Keratinocyte (primary cell): ENCODE measurements around the gene HMCN1. TPM values are rescaled to one million over a fixed set of nuclear protein-coding genes. Genes with fewer than 3 reads are reported as not detected.

Experiments used
- DNase-seq: peaks from one replicate; pipeline ENCODE4 v3.0.0-alpha.2; 2011; ENCODE audit warnings: low read depth, missing footprints, low spot score
- FAIRE-seq: peaks from 2 replicates; lab custom pipeline; 2011; peaks lifted over from hg19 to GRCh38; lab: Jason Lieb, UNC
- H2AFZ ChIP-seq: 2 replicates; pipeline ENCODE4 v1.6.0; 2012; ENCODE audit warnings: low read length, control low read depth, inconsistent platforms; ENCODE audit not compliant: control insufficient read depth
- H3K27ac ChIP-seq: 2 replicates; pipeline ENCODE4 v1.5.1; 2011; ENCODE audit warnings: low read length; ENCODE audit not compliant: control insufficient read depth, insufficient read depth
- H3K27me3 ChIP-seq: 3 replicates; pipeline ENCODE4 v1.6.0; 2011; ENCODE audit warnings: low read length; ENCODE audit not compliant: control insufficient read depth, insufficient read depth; ENCODE audit errors: extremely low read depth
- H3K36me3 ChIP-seq, 2 experiments: 2 replicates in 1 of 2; 3 replicates in 1 of 2; pipeline ENCODE4 v1.5.1; 2011; ENCODE audit warnings: low read length in 2 of 2, mild to moderate bottlenecking in 1 of 2; ENCODE audit not compliant: control insufficient read depth in 2 of 2, insufficient read depth in 2 of 2; ENCODE audit errors: extremely low read depth in 1 of 2
- H3K4me1 ChIP-seq: 3 replicates; pipeline ENCODE4 v1.5.1; 2011; ENCODE audit warnings: low read length; ENCODE audit not compliant: control insufficient read depth, insufficient read depth; ENCODE audit errors: extremely low read depth
- H3K4me2 ChIP-seq: 3 replicates; pipeline ENCODE4 v1.6.0; 2011; ENCODE audit warnings: low read depth, low read length; ENCODE audit not compliant: control insufficient read depth, insufficient read depth; ENCODE audit errors: extremely low read depth
- H3K4me3 ChIP-seq, 3 experiments: fragments of 200-600 bp in 1 of 3; sonication (generic) in 1 of 3; 2 replicates in 2 of 3; 3 replicates in 1 of 3; pipeline ENCODE4 v1.5.1; 2011 to 2016; ENCODE audit warnings: low read length in 3 of 3, mild to moderate bottlenecking in 3 of 3, control low read depth in 2 of 3, inconsistent platforms in 1 of 3, low read depth in 1 of 3, mixed read lengths in 1 of 3, mixed run types in 1 of 3, moderate library complexity in 1 of 3; ENCODE audit not compliant: control insufficient read depth in 2 of 3, insufficient read depth in 2 of 3; ENCODE audit errors: extremely low read depth in 1 of 3
- H3K79me2 ChIP-seq: 2 replicates; pipeline ENCODE4 v1.6.0; 2012; ENCODE audit warnings: low read length; ENCODE audit not compliant: control insufficient read depth, insufficient read depth
- H3K9ac ChIP-seq: 3 replicates; pipeline ENCODE4 v1.6.0; 2011; ENCODE audit warnings: low read length; ENCODE audit not compliant: control insufficient read depth, insufficient read depth; ENCODE audit errors: extremely low read depth
- H3K9me1 ChIP-seq: 3 replicates; pipeline ENCODE4 v1.6.0; 2011; ENCODE audit warnings: low read length; ENCODE audit not compliant: control insufficient read depth, insufficient read depth; ENCODE audit errors: extremely low read depth
- H3K9me3 ChIP-seq: 2 replicates; pipeline ENCODE4 v1.5.1; 2012; ENCODE audit warnings: low read depth, low read length; ENCODE audit not compliant: control insufficient read depth
- H4K20me1 ChIP-seq: 3 replicates; pipeline ENCODE4 v1.6.0; 2011; ENCODE audit warnings: low read length; ENCODE audit not compliant: control insufficient read depth, insufficient read depth; ENCODE audit errors: extremely low read depth
- EZH2 ChIP-seq: IDR thresholded peaks from one replicate; pipeline ENCODE4 v1.6.1; 2012; ENCODE audit warnings: inconsistent platforms, mild to moderate bottlenecking, low read length, moderate library complexity
- dilution Hi-C: fragments of 300-500 bp; cut with MboI; formaldehyde crosslinking; loops from one replicate; pipeline ENCODE4 v1.7.0; 2020; ENCODE audit warnings: low sequenced_read_pairs; ENCODE audit not compliant: extremely low pct_ligation_motif_present
- polyA plus RNA-seq, 5 experiments: library from polyadenylated mRNA; depleted of rRNA in 3 of 5; stranded (reverse) in 3 of 5; stranded (forward) in 1 of 5; unstranded in 1 of 5; fragments of >200 nt; gene quantifications; 1 replicate in 1 of 5; 2 replicates in 3 of 5; 3 replicates in 1 of 5; pipeline versions ENCODE4 v1.2.1 to v1.2.3, GENCODE V29; 2011 to 2012; ENCODE audit warnings: missing spikeins in 2 of 5, low read depth in 1 of 5, low replicate concordance in 1 of 5
- TF ChIP-seq, protein P1 (sequence below), 3 experiments: IDR thresholded peaks in 1 of 3; conservative IDR thresholded peaks in 1 of 3; optimal IDR thresholded peaks in 1 of 3; 2 replicates in 2 of 3; 3 replicates in 1 of 3; pipeline versions ENCODE3 to v1.5.1; 2011; ENCODE audit warnings: low read length in 3 of 3, mild to moderate bottlenecking in 3 of 3, moderate library complexity in 2 of 3, control low read depth in 1 of 3, inconsistent platforms in 1 of 3; ENCODE audit not compliant: insufficient read depth in 2 of 3; ENCODE audit errors: extremely low read depth in 1 of 3

Gene HMCN1
- polyA plus RNA-seq, 1 donor (not counting 4 experiments of a cell fraction or from before 2014, with no cell fraction given): 1.8 TPM

DNA sequence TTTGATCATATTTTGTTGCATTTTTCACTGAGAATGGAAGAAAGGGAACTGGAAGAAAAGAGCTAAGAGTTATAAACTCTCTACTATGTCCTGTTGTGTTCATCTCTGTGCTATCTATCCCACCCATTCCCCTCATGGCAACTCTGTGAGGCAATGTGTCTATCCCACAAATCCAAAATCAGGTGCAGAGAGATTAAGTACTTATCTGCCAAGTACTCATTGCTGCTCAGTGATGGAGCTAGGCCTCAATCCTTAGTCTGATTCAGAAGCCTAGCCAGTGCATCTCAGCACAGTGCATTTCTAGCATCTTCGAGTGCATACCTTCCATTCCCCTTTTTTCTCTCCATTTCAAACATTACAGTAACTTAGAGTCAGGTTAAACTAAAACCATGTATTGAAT lies 370.3 kb downstream of the HMCN1 start:
- no peaks in the 10 kb centered on the region for H4K20me1 ChIP-seq
- H3K4me3 ChIP-seq: no peak overlapping the region
- DNase-seq (no peak), FAIRE-seq (no peak)
- no peaks in the 10 kb centered on the region for H3K9me1 ChIP-seq
- no peaks in the 10 kb centered on the region for H3K27me3 ChIP-seq
- H3K27ac ChIP-seq: no peak overlapping the region
- H2AFZ ChIP-seq: no peak overlapping the region
- H3K79me2 ChIP-seq: no peaks in the 10 kb centered on the region
- H3K4me2 ChIP-seq: no peak overlapping the region
- H3K9me3 ChIP-seq: no peaks in the 10 kb centered on the region
- H3K9ac ChIP-seq: no peak overlapping the region
- dilution Hi-C loops: no loop called here
- no peaks in the 10 kb centered on the region for H3K4me1 ChIP-seq
- no peak for TF ChIP-seq EZH2
- TF ChIP-seq, protein P1, sequence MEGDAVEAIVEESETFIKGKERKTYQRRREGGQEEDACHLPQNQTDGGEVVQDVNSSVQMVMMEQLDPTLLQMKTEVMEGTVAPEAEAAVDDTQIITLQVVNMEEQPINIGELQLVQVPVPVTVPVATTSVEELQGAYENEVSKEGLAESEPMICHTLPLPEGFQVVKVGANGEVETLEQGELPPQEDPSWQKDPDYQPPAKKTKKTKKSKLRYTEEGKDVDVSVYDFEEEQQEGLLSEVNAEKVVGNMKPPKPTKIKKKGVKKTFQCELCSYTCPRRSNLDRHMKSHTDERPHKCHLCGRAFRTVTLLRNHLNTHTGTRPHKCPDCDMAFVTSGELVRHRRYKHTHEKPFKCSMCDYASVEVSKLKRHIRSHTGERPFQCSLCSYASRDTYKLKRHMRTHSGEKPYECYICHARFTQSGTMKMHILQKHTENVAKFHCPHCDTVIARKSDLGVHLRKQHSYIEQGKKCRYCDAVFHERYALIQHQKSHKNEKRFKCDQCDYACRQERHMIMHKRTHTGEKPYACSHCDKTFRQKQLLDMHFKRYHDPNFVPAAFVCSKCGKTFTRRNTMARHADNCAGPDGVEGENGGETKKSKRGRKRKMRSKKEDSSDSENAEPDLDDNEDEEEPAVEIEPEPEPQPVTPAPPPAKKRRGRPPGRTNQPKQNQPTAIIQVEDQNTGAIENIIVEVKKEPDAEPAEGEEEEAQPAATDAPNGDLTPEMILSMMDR (optimal IDR thresholded peaks at IDR 0.05 in 1 of 3, IDR thresholded peaks at IDR 0.05 in 1 of 3, conservative IDR thresholded peaks at IDR 0.05 in 1 of 3; ENCODE audit: extremely low read depth in 1 of 3, insufficient read depth in 2 of 3, low read length in 3 of 3): no peak
- H3K36me3 ChIP-seq: no peaks in the 10 kb centered on the region

- H3K9me3 ChIP-seq: no peaks in the 10 kb centered on the region
- H3K9ac ChIP-seq: no peak overlapping the region
- no peaks in the 10 kb centered on the region for H4K20me1 ChIP-seq
- no peaks in the 10 kb centered on the region for H3K36me3 ChIP-seq
- DNase-seq (peak; percentile 15), FAIRE-seq (peak; percentile 44)
- TF ChIP-seq EZH2: no peak
- TF ChIP-seq, protein P1 (optimal IDR thresholded peaks at IDR 0.05 in 1 of 3, IDR thresholded peaks at IDR 0.05 in 1 of 3, conservative IDR thresholded peaks at IDR 0.05 in 1 of 3; ENCODE audit: extremely low read depth in 1 of 3, insufficient read depth in 2 of 3, low read length in 3 of 3): no peak
- no peak overlapping the region for H3K27ac ChIP-seq
- H3K4me3 ChIP-seq: no peak overlapping the region
- no peaks in the 10 kb centered on the region for H3K79me2 ChIP-seq
- H3K4me1 ChIP-seq: no peaks in the 10 kb centered on the region
- H3K27me3 ChIP-seq: no peaks in the 10 kb centered on the region
- H2AFZ ChIP-seq: no peak overlapping the region
- dilution Hi-C loops: no loop called here
- H3K9me1 ChIP-seq: no peaks in the 10 kb centered on the region
- H3K4me2 ChIP-seq: no peak overlapping the region
Measured at GRCh38 chr1:186112280-186112679, 378.1 kb downstream of the HMCN1 start.
